Measurements from ENCODE around the gene GNB1L.

The GNB1L gene

DNA sequence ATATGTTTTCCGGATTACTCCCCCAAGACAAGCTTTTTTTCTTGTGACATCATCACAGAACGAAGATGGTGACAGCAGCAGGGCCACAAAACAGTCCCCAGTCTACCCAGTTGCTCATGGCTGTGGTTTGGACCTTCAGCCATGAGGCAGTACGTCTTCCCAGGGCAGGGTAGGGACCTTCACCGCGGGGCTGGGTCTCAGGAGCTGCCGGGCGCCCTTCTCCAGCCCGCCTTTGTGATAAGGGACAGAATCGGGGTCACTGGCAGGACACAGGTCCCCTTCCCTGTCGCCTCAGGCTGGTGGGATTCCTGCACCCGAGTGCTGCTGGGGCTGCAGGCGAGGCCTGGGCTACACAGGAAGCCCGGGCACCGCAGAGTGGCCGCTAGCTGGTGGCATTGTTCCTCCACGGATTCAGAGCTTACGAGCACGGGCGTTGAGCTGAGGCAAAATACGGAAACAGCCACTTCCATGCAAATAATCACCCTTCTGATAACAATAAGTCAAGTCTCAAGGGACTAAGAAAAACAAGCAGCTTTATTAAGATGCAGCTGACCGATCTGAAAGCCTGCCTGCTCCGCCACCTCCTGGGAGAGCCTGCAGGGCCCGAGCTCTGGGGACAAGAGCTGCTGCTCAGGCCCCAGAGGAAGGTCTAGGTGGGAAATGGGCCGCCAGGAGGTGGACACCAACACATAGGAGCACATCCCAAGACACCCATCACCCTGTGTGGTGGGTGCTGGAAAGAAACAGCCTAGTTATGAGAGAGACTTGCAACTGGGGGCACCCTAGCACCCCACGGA is 81.8 kb downstream of the GNB1L start:
- Histone ChIP-seq H2AFZ (ENCODE audit: low read depth, low read length) (no peak overlapping the region), H4K20me1 (ENCODE audit: insufficient read depth, low read length) (no peaks in the 10 kb centered on the region), H3K9ac (ENCODE audit: low read length) (no peak overlapping the region), H3K27me3 (ENCODE audit: low read depth, low read length) (peaks cover 11% of the 10 kb centered on the region; the same call in 1 of the 2 replicates), H3K4me2 (ENCODE audit: low read length) (no peak overlapping the region), H3K36me3 (replicated peaks; ENCODE audit: low read depth, low read length) (no peaks in the 10 kb centered on the region), H3K4me1 (ENCODE audit: low read length) (no peaks in the 10 kb centered on the region), H3K79me2 (ENCODE audit: low read length) (no peaks in the 10 kb centered on the region), H3K9me3 (ENCODE audit: insufficient read depth, low read length) (no peaks in the 10 kb centered on the region), H3K4me3 (ENCODE audit: low read length) (no peak overlapping the region), H3K27ac (ENCODE audit: low read length) (no peak overlapping the region)
- no peak for TF ChIP-seq EZH2phosphoT487 (IDR thresholded peaks at IDR 0.05; ENCODE audit: low read depth)
- TF ChIP-seq, protein P1, sequence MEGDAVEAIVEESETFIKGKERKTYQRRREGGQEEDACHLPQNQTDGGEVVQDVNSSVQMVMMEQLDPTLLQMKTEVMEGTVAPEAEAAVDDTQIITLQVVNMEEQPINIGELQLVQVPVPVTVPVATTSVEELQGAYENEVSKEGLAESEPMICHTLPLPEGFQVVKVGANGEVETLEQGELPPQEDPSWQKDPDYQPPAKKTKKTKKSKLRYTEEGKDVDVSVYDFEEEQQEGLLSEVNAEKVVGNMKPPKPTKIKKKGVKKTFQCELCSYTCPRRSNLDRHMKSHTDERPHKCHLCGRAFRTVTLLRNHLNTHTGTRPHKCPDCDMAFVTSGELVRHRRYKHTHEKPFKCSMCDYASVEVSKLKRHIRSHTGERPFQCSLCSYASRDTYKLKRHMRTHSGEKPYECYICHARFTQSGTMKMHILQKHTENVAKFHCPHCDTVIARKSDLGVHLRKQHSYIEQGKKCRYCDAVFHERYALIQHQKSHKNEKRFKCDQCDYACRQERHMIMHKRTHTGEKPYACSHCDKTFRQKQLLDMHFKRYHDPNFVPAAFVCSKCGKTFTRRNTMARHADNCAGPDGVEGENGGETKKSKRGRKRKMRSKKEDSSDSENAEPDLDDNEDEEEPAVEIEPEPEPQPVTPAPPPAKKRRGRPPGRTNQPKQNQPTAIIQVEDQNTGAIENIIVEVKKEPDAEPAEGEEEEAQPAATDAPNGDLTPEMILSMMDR (IDR thresholded peaks at IDR 0.05; ENCODE audit: low read depth, low read length), result no peak

DNA sequence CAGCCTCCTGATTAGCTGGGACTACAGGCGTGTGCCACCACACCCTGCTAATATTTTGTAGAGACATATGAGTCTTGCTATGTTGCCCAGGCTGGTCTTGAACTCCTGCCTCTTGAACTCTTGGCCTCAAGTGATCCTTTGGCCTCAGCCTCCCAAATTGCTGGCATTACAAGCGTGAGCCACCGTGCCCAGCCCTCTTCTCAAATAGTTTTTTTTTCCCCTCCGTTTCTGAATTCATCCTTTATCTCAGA is 82.3 kb downstream of the GNB1L start:
- H2AFZ ChIP-seq (ENCODE audit: low read depth, low read length), result no peak overlapping the region

DNA sequence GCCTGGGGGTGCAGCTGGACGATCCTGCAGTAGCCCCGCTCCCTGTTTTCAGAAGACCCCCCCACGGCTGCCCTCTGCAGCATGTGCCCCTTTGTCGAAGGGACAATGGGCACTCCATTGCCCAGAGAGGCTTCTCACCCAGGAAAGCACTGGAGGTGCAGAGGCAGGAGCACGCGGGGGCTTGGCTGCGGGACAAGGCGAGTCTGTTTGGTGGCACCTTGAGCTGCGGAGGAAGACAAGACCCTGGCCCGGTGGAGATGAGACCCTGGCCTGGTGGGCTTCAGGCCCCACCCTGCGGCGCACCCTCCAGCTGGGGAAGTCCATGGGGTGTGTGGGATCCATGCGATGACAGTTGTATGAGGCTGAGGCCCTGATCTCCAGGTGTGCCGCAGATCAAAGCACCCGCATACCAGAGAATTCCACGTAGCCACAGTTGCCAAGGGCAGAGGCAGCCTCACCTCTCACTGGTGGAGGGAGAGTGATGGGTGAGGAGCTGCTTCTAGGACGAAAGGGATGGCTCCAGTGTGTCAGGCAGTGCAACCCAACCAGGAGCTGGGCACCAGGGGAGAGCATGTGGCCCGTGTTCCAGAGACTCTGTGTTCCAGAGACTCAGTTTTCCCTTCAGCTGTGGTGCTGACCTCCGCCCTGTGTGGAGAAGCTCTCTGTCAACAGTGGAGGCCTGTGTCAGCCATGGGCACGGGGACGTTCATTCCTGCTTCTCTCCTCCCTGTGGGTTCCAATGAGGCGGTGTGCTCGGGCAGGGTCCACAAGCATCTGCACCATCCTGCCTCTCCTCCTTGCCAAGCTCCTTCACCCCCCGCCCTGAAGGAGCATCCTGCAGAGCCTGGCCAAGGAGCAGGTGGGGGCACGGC is 84.1 kb downstream of the GNB1L start:
- H3K4me2 ChIP-seq (ENCODE audit: low read length), result no peak overlapping the region
- no peaks in the 10 kb centered on the region for H3K79me2 ChIP-seq (ENCODE audit: low read length)
- peaks cover 11% of the 10 kb centered on the region; the same call in 1 of the 2 replicates for H3K27me3 ChIP-seq (ENCODE audit: low read depth, low read length)
- no peak overlapping the region for H3K9ac ChIP-seq (ENCODE audit: low read length)
- no peaks in the 10 kb centered on the region for H3K9me3 ChIP-seq (ENCODE audit: insufficient read depth, low read length)
- H4K20me1 ChIP-seq (ENCODE audit: insufficient read depth, low read length), result no peaks in the 10 kb centered on the region
- H2AFZ ChIP-seq (ENCODE audit: low read depth, low read length), result no peak overlapping the region
- H3K4me1 ChIP-seq (ENCODE audit: low read length), result no peaks in the 10 kb centered on the region
- H3K4me3 ChIP-seq (ENCODE audit: low read length), result no peak overlapping the region
- no peak overlapping the region for H3K27ac ChIP-seq (ENCODE audit: low read length)
- TF ChIP-seq EZH2phosphoT487 (IDR thresholded peaks at IDR 0.05; ENCODE audit: low read depth), result no peak
- TF ChIP-seq, protein P1 (IDR thresholded peaks at IDR 0.05; ENCODE audit: low read depth, low read length), result no peak
- H3K36me3 ChIP-seq (replicated peaks; ENCODE audit: low read depth, low read length), result no peaks in the 10 kb centered on the region

More for the DNA sequence above, 82.3 kb downstream of the GNB1L start:
- Histone ChIP-seq H3K79me2 (ENCODE audit: low read length) (no peaks in the 10 kb centered on the region), H3K4me3 (ENCODE audit: low read length) (no peak overlapping the region), H3K27me3 (ENCODE audit: low read depth, low read length) (peaks cover 11% of the 10 kb centered on the region; the same call in 1 of the 2 replicates), H3K4me1 (ENCODE audit: low read length) (no peaks in the 10 kb centered on the region), H3K9me3 (ENCODE audit: insufficient read depth, low read length) (no peaks in the 10 kb centered on the region), H3K36me3 (replicated peaks; ENCODE audit: low read depth, low read length) (no peaks in the 10 kb centered on the region), H3K27ac (ENCODE audit: low read length) (no peak overlapping the region), H3K4me2 (ENCODE audit: low read length) (no peak overlapping the region), H3K9ac (ENCODE audit: low read length) (no peak overlapping the region), H4K20me1 (ENCODE audit: insufficient read depth, low read length) (no peaks in the 10 kb centered on the region)
- no peak for TF ChIP-seq EZH2phosphoT487 (IDR thresholded peaks at IDR 0.05; ENCODE audit: low read depth)
- TF ChIP-seq, protein P1 (IDR thresholded peaks at IDR 0.05; ENCODE audit: low read depth, low read length), result no peak

DNA sequence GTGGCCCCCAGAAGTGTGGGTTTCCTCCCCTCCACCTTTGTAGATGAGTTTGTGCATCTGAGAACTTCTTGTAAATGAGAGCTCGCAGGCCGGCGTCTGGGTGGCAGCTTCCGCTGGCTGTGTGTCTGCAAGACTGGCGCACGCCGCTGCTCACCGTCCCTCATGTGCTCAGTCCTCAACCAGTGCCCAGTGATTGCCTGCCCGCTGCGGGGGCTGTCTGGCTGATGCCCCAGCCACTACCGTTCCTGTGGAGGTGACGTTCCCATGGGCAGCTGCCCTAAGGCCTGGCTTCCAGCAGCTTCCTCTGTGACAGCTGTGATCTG is 85.3 kb downstream of the GNB1L start:
- Histone ChIP-seq H3K79me2 (ENCODE audit: low read length) (no peaks in the 10 kb centered on the region), H3K4me1 (ENCODE audit: low read length) (no peaks in the 10 kb centered on the region), H4K20me1 (ENCODE audit: insufficient read depth, low read length) (no peaks in the 10 kb centered on the region), H3K36me3 (replicated peaks; ENCODE audit: low read depth, low read length) (no peaks in the 10 kb centered on the region), H3K9ac (ENCODE audit: low read length) (no peak overlapping the region), H2AFZ (ENCODE audit: low read depth, low read length) (no peak overlapping the region), H3K27ac (ENCODE audit: low read length) (no peak overlapping the region), H3K4me3 (ENCODE audit: low read length) (no peak overlapping the region), H3K9me3 (ENCODE audit: insufficient read depth, low read length) (no peaks in the 10 kb centered on the region), H3K27me3 (ENCODE audit: low read depth, low read length) (peaks cover 11% of the 10 kb centered on the region; the same call in 1 of the 2 replicates), H3K4me2 (ENCODE audit: low read length) (no peak overlapping the region)
- TF ChIP-seq EZH2phosphoT487 (IDR thresholded peaks at IDR 0.05; ENCODE audit: low read depth), result no peak
